GM12872 (cell line): ENCODE results near the gene LDAH.

Experiments used
- TF ChIP-seq, protein P1 (sequence below): IDR thresholded peaks from 3 replicates; pipeline ENCODE4 v1.5.1; 2011; ENCODE audit warnings: low read depth, mild to moderate bottlenecking, low read length, moderate library complexity; ENCODE audit not compliant: insufficient read depth

LDAH gene

GRCh38 chr2:20666304-20667150 is 156.4 kb downstream of the LDAH start, which contains the start of gene GDF7:
Gene GDF7 (plus strand): TSS chr2:20667144. CDS start chr2:20667240, 96 bp downstream.
- TF ChIP-seq, protein P1, sequence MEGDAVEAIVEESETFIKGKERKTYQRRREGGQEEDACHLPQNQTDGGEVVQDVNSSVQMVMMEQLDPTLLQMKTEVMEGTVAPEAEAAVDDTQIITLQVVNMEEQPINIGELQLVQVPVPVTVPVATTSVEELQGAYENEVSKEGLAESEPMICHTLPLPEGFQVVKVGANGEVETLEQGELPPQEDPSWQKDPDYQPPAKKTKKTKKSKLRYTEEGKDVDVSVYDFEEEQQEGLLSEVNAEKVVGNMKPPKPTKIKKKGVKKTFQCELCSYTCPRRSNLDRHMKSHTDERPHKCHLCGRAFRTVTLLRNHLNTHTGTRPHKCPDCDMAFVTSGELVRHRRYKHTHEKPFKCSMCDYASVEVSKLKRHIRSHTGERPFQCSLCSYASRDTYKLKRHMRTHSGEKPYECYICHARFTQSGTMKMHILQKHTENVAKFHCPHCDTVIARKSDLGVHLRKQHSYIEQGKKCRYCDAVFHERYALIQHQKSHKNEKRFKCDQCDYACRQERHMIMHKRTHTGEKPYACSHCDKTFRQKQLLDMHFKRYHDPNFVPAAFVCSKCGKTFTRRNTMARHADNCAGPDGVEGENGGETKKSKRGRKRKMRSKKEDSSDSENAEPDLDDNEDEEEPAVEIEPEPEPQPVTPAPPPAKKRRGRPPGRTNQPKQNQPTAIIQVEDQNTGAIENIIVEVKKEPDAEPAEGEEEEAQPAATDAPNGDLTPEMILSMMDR: no peak

DNA sequence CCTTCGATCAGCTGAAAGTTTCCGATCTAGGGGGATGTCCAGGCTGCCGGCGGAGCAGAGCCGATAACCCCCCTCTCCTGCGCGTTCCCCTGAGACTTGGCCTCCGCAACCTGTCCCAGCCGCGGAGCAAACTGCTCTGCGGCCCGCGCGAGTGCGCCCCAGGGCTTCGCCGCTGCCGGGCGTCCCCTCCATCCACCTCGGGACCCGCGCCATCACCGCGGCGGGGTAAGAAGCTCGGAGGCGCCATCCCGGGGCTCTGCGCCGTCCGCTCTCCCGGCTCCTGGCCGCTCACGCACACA is 156.9 kb downstream of the LDAH start:
- TF ChIP-seq, protein P1: no peak

GRCh38 chr2:20665243-20666004 is 157.5 kb downstream of the LDAH start:
- TF ChIP-seq, protein P1: no peak

- TF ChIP-seq, protein P1: no peak
Observed at GRCh38 chr2:20664431-20665242, 158.3 kb downstream of the LDAH start.

GRCh38 chr2:20664071-20664390 is 158.9 kb downstream of the LDAH start:
- TF ChIP-seq, protein P1: no peak

GRCh38 chr2:20663196-20664070 is 159.5 kb downstream of the LDAH start:
- TF ChIP-seq, protein P1: no peak
